ENCODE measurements around the gene PIP5K1A.

PIP5K1A gene

GRCh38 chr1:151246786-151247185 is 48.4 kb downstream of the PIP5K1A start:
- CTCF ChIA-PET: interaction anchor here (1.2 kb wide), 2 partner anchors 94 to 147 kb away, joined by 3 to 4 read pairs; no protein-coding TSS in a partner anchor
- Histone ChIP-seq H3K4me3 (ENCODE audit: low read depth, low read length) (no peak overlapping the region), H3K9me3 (ENCODE audit: control insufficient read depth, insufficient read depth, low read depth, low read length) (no peaks in the 10 kb centered on the region), H3K36me3 (ENCODE audit: control insufficient read depth in 2 of 2, insufficient read depth in 1 of 2, low read length in 2 of 2) (peaks cover 65 to 83% of the 10 kb centered on the region in 2 experiments), H3K27ac (ENCODE audit: extremely low read depth, low read depth, low read length) (no peak overlapping the region), H3K4me1 (ENCODE audit: control insufficient read depth, insufficient read depth, low read length) (no peaks in the 10 kb centered on the region)
- POLR2A ChIA-PET: interaction anchor here (0.8 to 1.2 kb wide), 2 partner anchors 11 to 57 kb away, joined by 4 read pairs; partner anchors contain the start of gene VPS72
- TF ChIP-seq ZNF292 (tag by site-specific recombination; IDR thresholded peaks at IDR 0.05; ENCODE audit: borderline replicate concordance, low read depth): no peak
- no peak for TF ChIP-seq ZNF621 (tag by site-specific recombination; IDR thresholded peaks at IDR 0.05)
- no peak for TF ChIP-seq KLF16 (tag by site-specific recombination; IDR thresholded peaks at IDR 0.05)
- TF ChIP-seq GLIS2 (tag by site-specific recombination; IDR thresholded peaks at IDR 0.05): no peak
- TF ChIP-seq ZNF626 (tag by site-specific recombination; IDR thresholded peaks at IDR 0.05): no peak
- no peak for TF ChIP-seq GLI2 (tag by site-specific recombination; IDR thresholded peaks at IDR 0.05; ENCODE audit: borderline replicate concordance, low read depth)
- TF ChIP-seq ZNF677 (tag by site-specific recombination; IDR thresholded peaks at IDR 0.05): no peak
- TF ChIP-seq, protein P1, sequence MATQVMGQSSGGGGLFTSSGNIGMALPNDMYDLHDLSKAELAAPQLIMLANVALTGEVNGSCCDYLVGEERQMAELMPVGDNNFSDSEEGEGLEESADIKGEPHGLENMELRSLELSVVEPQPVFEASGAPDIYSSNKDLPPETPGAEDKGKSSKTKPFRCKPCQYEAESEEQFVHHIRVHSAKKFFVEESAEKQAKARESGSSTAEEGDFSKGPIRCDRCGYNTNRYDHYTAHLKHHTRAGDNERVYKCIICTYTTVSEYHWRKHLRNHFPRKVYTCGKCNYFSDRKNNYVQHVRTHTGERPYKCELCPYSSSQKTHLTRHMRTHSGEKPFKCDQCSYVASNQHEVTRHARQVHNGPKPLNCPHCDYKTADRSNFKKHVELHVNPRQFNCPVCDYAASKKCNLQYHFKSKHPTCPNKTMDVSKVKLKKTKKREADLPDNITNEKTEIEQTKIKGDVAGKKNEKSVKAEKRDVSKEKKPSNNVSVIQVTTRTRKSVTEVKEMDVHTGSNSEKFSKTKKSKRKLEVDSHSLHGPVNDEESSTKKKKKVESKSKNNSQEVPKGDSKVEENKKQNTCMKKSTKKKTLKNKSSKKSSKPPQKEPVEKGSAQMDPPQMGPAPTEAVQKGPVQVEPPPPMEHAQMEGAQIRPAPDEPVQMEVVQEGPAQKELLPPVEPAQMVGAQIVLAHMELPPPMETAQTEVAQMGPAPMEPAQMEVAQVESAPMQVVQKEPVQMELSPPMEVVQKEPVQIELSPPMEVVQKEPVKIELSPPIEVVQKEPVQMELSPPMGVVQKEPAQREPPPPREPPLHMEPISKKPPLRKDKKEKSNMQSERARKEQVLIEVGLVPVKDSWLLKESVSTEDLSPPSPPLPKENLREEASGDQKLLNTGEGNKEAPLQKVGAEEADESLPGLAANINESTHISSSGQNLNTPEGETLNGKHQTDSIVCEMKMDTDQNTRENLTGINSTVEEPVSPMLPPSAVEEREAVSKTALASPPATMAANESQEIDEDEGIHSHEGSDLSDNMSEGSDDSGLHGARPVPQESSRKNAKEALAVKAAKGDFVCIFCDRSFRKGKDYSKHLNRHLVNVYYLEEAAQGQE (tag by site-specific recombination; IDR thresholded peaks at IDR 0.05): no peak
- TF ChIP-seq GLIS1 (tag by site-specific recombination; IDR thresholded peaks at IDR 0.05): no peak
- no peak for TF ChIP-seq ZNF146 (tag by site-specific recombination; IDR thresholded peaks at IDR 0.05)
- TF ChIP-seq FEZF1 (tag by site-specific recombination; IDR thresholded peaks at IDR 0.05): no peak
- no peak for TF ChIP-seq ZNF354C (tag by site-specific recombination; IDR thresholded peaks at IDR 0.05; ENCODE audit: borderline replicate concordance, low read depth)
- TF ChIP-seq ZNF214 (tag by site-specific recombination; IDR thresholded peaks at IDR 0.05; ENCODE audit: borderline replicate concordance): no peak

- Histone ChIP-seq H3K27ac (ENCODE audit: extremely low read depth, low read depth, low read length) (no peak overlapping the region), H3K9me3 (ENCODE audit: control insufficient read depth, insufficient read depth, low read depth, low read length) (no peaks in the 10 kb centered on the region), H3K36me3 (ENCODE audit: control insufficient read depth in 2 of 2, insufficient read depth in 1 of 2, low read length in 2 of 2) (peaks cover 17 to 32% of the 10 kb centered on the region in 2 experiments), H3K4me3 (ENCODE audit: low read depth, low read length) (no peak overlapping the region), H3K4me1 (ENCODE audit: control insufficient read depth, insufficient read depth, low read length) (no peaks in the 10 kb centered on the region)
- POLR2A ChIA-PET: interaction anchor here (0.5 to 1.5 kb wide), 6 partner anchors 16 to 62 kb away, joined by 3 to 5 read pairs (median 4); partner anchors contain the start of gene VPS72
- CTCF ChIA-PET: interaction anchor here (0.6 to 3.3 kb wide), 32 partner anchors 9 to 512 kb away, joined by 3 to 16 read pairs (median 4); partner anchors contain the start of genes SCNM1, TMOD4 and VPS72
- TF ChIP-seq TSHZ1 (tag by site-specific recombination; IDR thresholded peaks at IDR 0.05; ENCODE audit: borderline replicate concordance) (no peak), ZNF132 (tag by site-specific recombination; IDR thresholded peaks at IDR 0.05; ENCODE audit: borderline replicate concordance) (no peak), ZBTB11 (tag by site-specific recombination; conservative IDR thresholded peaks at IDR 0.05; ENCODE audit: low read depth) (no peak), ZNF423 (tag by site-specific recombination; IDR thresholded peaks at IDR 0.05) (no peak), ZNF560 (tag by site-specific recombination; IDR thresholded peaks at IDR 0.05; ENCODE audit: borderline replicate concordance) (no peak), ZNF140 (tag by site-specific recombination; IDR thresholded peaks at IDR 0.05) (no peak), WT1 (tag by site-specific recombination; IDR thresholded peaks at IDR 0.05) (no peak), ZNF558 (tag by site-specific recombination; IDR thresholded peaks at IDR 0.05) (no peak), ZBTB17 (tag by site-specific recombination; IDR thresholded peaks at IDR 0.05) (peak; percentile 72), ZFP3 (tag by site-specific recombination; IDR thresholded peaks at IDR 0.05; ENCODE audit: low read depth) (no peak), ZXDB (tag by site-specific recombination; IDR thresholded peaks at IDR 0.05) (no peak)
Observed at GRCh38 chr1:151251656-151252470, 53.5 kb downstream of the PIP5K1A start.
